ENCODE results near the gene GULP1.

GULP1 gene

GRCh38 chr2:188345020-188345419 is 53.3 kb downstream of the GULP1 start:
- DNase-seq, result no peak
- Mint-ChIP-seq H3K27me3 (no peaks in the 10 kb centered on the region), H3K9me3 (peaks cover 0 to 4% of the 10 kb centered on the region in 2 donors), H3K27ac (no peak overlapping the region), H3K4me1 (ENCODE audit: low read depth in 2 of 2) (no peaks in the 10 kb centered on the region), H3K36me3 (ENCODE audit: insufficient read depth) (peaks cover 3% of the 10 kb centered on the region), H3K4me3 (no peak overlapping the region)
- ATAC-seq (replicated peaks), result no peak

- Mint-ChIP-seq H3K27ac (no peak overlapping the region), H3K36me3 (ENCODE audit: insufficient read depth) (peaks cover 3% of the 10 kb centered on the region)
- no peak for ATAC-seq (replicated peaks)
Observed at GRCh38 chr2:188345426-188345825, 53.8 kb downstream of the GULP1 start.

GRCh38 chr2:188345831-188346458 is 54.3 kb downstream of the GULP1 start:
- Mint-ChIP-seq H3K4me1 (ENCODE audit: low read depth in 2 of 2) (no peaks in the 10 kb centered on the region), H3K4me3 (no peak overlapping the region), H3K27ac (no peak overlapping the region), H3K36me3 (ENCODE audit: insufficient read depth) (peaks cover 3% of the 10 kb centered on the region), H3K9me3 (peaks cover 0 to 4% of the 10 kb centered on the region in 2 donors), H3K27me3 (no peaks in the 10 kb centered on the region)
- ATAC-seq (replicated peaks) (no peak), DNase-seq (no peak)

More at GRCh38 chr2:188345426-188345825, 53.8 kb downstream of the GULP1 start:
- H3K4me3 Mint-ChIP-seq, result no peak overlapping the region
- no peaks in the 10 kb centered on the region for H3K27me3 Mint-ChIP-seq
- DNase-seq, result no peak
- H3K4me1 Mint-ChIP-seq (ENCODE audit: low read depth in 2 of 2), result no peaks in the 10 kb centered on the region
- peaks cover 0 to 4% of the 10 kb centered on the region in 2 donors for H3K9me3 Mint-ChIP-seq

GRCh38 chr2:188349019-188349418 is 57.3 kb downstream of the GULP1 start:
- Mint-ChIP-seq H3K36me3 (ENCODE audit: insufficient read depth) (no peaks in the 10 kb centered on the region), H3K9me3 (peaks cover 0 to 4% of the 10 kb centered on the region in 2 donors), H3K27me3 (no peaks in the 10 kb centered on the region), H3K4me1 (ENCODE audit: low read depth in 2 of 2) (no peaks in the 10 kb centered on the region), H3K4me3 (no peak overlapping the region), H3K27ac (no peak overlapping the region)
- DNase-seq (no peak), ATAC-seq (replicated peaks) (no peak)

GRCh38 chr2:188353282-188353681 is 61.6 kb downstream of the GULP1 start:
- Mint-ChIP-seq H3K27ac (no peak overlapping the region), H3K9me3 (peaks cover 0 to 3% of the 10 kb centered on the region in 2 donors), H3K27me3 (no peaks in the 10 kb centered on the region), H3K4me3 (no peak overlapping the region), H3K4me1 (ENCODE audit: low read depth in 2 of 2) (no peaks in the 10 kb centered on the region), H3K36me3 (ENCODE audit: insufficient read depth) (no peaks in the 10 kb centered on the region)
- ATAC-seq (replicated peaks) (no peak), DNase-seq (no peak)

GRCh38 chr2:188360485-188361263 is 69.0 kb downstream of the GULP1 start:
- H3K9me3 Mint-ChIP-seq, result peaks cover under 1 to 8% of the 10 kb centered on the region in 2 donors
- no peak overlapping the region for H3K27ac Mint-ChIP-seq
- no peaks in the 10 kb centered on the region for H3K27me3 Mint-ChIP-seq
- DNase-seq (no peak), ATAC-seq (replicated peaks) (no peak)
- H3K4me1 Mint-ChIP-seq (ENCODE audit: low read depth in 2 of 2), result no peaks in the 10 kb centered on the region
- H3K36me3 Mint-ChIP-seq (ENCODE audit: insufficient read depth), result no peaks in the 10 kb centered on the region
- H3K4me3 Mint-ChIP-seq, result no peak overlapping the region

- no peak for DNase-seq
- Mint-ChIP-seq H3K27ac (no peak overlapping the region), H3K27me3 (no peaks in the 10 kb centered on the region), H3K36me3 (ENCODE audit: insufficient read depth) (no peaks in the 10 kb centered on the region), H3K9me3 (peaks cover 3 to 12% of the 10 kb centered on the region in 2 donors), H3K4me3 (no peak overlapping the region), H3K4me1 (ENCODE audit: low read depth in 2 of 2) (no peaks in the 10 kb centered on the region)
- ATAC-seq (replicated peaks), result no peak
Observed at GRCh38 chr2:188364033-188364630, 72.5 kb downstream of the GULP1 start.

- no peak overlapping the region for H3K27ac Mint-ChIP-seq
- peaks cover 3 to 19% of the 10 kb centered on the region in 2 donors for H3K9me3 Mint-ChIP-seq
- no peak overlapping the region for H3K4me3 Mint-ChIP-seq
- no peaks in the 10 kb centered on the region for H3K27me3 Mint-ChIP-seq
- no peak for DNase-seq
- H3K36me3 Mint-ChIP-seq (ENCODE audit: insufficient read depth), result no peaks in the 10 kb centered on the region
- no peak for ATAC-seq (replicated peaks)
- no peaks in the 10 kb centered on the region for H3K4me1 Mint-ChIP-seq (ENCODE audit: low read depth in 2 of 2)
Observed at GRCh38 chr2:188365058-188365641, 73.5 kb downstream of the GULP1 start.

GRCh38 chr2:188367164-188367563 is 75.5 kb downstream of the GULP1 start:
- Mint-ChIP-seq H3K36me3 (ENCODE audit: insufficient read depth) (no peaks in the 10 kb centered on the region), H3K27me3 (no peaks in the 10 kb centered on the region), H3K9me3 (peaks cover 3 to 19% of the 10 kb centered on the region in 2 donors), H3K4me1 (ENCODE audit: low read depth in 2 of 2) (no peaks in the 10 kb centered on the region), H3K4me3 (no peak overlapping the region), H3K27ac (no peak overlapping the region)
- no peak for DNase-seq
- ATAC-seq (replicated peaks), result no peak

GRCh38 chr2:188369365-188369764 is 77.7 kb downstream of the GULP1 start:
- Mint-ChIP-seq H3K9me3 (peaks cover 3 to 19% of the 10 kb centered on the region in 2 donors), H3K27me3 (no peaks in the 10 kb centered on the region), H3K4me1 (ENCODE audit: low read depth in 2 of 2) (no peaks in the 10 kb centered on the region), H3K27ac (no peak overlapping the region), H3K4me3 (no peak overlapping the region), H3K36me3 (ENCODE audit: insufficient read depth) (no peaks in the 10 kb centered on the region)
- DNase-seq (no peak), ATAC-seq (replicated peaks) (no peak)

GRCh38 chr2:188378371-188378950 is 86.8 kb downstream of the GULP1 start:
- peaks cover 0 to 2% of the 10 kb centered on the region in 2 donors for H3K9me3 Mint-ChIP-seq
- no peaks in the 10 kb centered on the region for H3K36me3 Mint-ChIP-seq (ENCODE audit: insufficient read depth)

GRCh38 chr2:188379748-188380147 is 88.1 kb downstream of the GULP1 start:
- H3K4me3 Mint-ChIP-seq, result no peak overlapping the region
- no peaks in the 10 kb centered on the region for H3K36me3 Mint-ChIP-seq (ENCODE audit: insufficient read depth)
- DNase-seq (no peak), ATAC-seq (replicated peaks) (no peak)
- peaks cover 8 to 11% of the 10 kb centered on the region in 2 donors for H3K9me3 Mint-ChIP-seq
- no peak overlapping the region for H3K27ac Mint-ChIP-seq
- H3K4me1 Mint-ChIP-seq (ENCODE audit: low read depth in 2 of 2), result no peaks in the 10 kb centered on the region
- no peaks in the 10 kb centered on the region for H3K27me3 Mint-ChIP-seq

More at GRCh38 chr2:188378371-188378950, 86.8 kb downstream of the GULP1 start:
- no peak overlapping the region for H3K4me3 Mint-ChIP-seq
- ATAC-seq (replicated peaks) (no peak), DNase-seq (no peak)
- H3K27ac Mint-ChIP-seq, result no peak overlapping the region
- no peaks in the 10 kb centered on the region for H3K4me1 Mint-ChIP-seq (ENCODE audit: low read depth in 2 of 2)
- no peaks in the 10 kb centered on the region for H3K27me3 Mint-ChIP-seq

- H3K27ac Mint-ChIP-seq, result no peak overlapping the region
- no peak overlapping the region for H3K4me3 Mint-ChIP-seq
- H3K9me3 Mint-ChIP-seq, result peaks cover 11 to 14% of the 10 kb centered on the region in 2 donors
- H3K4me1 Mint-ChIP-seq (ENCODE audit: low read depth in 2 of 2), result no peaks in the 10 kb centered on the region
- DNase-seq (no peak), ATAC-seq (replicated peaks) (no peak)
- H3K36me3 Mint-ChIP-seq (ENCODE audit: insufficient read depth), result no peaks in the 10 kb centered on the region
- no peaks in the 10 kb centered on the region for H3K27me3 Mint-ChIP-seq
Observed at GRCh38 chr2:188380280-188380679, 88.6 kb downstream of the GULP1 start.
